ENCODE data around the gene PPM1A. TPM values are rescaled to one million over a fixed set of nuclear protein-coding genes. Genes with fewer than 3 reads are reported as not detected.

The PPM1A gene
- total and polyA plus RNA-seq, 7 experiments from 2014 or later: 15.7 to 71.4 (median 43.0) TPM

GRCh38 chr14:60206837-60207533 lies 42.0 kb upstream of the PPM1A start:
- no peak overlapping the region for H3K27ac ChIP-seq (ENCODE audit: low read depth, low read length)
- intact Hi-C loops (cut with micrococcal nuclease): no loop called here
- peak; percentile 54 for ATAC-seq
- no peaks in the 10 kb centered on the region for H3K9me3 ChIP-seq (ENCODE audit: control insufficient read depth in 2 of 3, low read length in 3 of 3)
- ChIA-PET POLR2A (no interaction called here), CTCF (no interaction called here)
- Mint-ChIP-seq H3K27me3 (peaks cover 17 to 37% (median 28%) of the 10 kb centered on the region in 5 donors), H3K4me1 (no peaks in the 10 kb centered on the region), H3K9me3 (peaks cover 0 to 3% (median 0%) of the 10 kb centered on the region in 11 donors), H3K27ac (no peak overlapping the region), H3K36me3 (no peaks in the 10 kb centered on the region), H3K4me3 (no peak overlapping the region)
- H3K36me3 ChIP-seq (ENCODE audit: control insufficient read depth in 2 of 3, insufficient read depth in 3 of 3, low read length in 3 of 3): no peaks in the 10 kb centered on the region
- no peaks in the 10 kb centered on the region for H3K4me1 ChIP-seq (ENCODE audit: control insufficient read depth in 2 of 2, insufficient read depth in 2 of 2, low read length in 2 of 2)
- no peak overlapping the region for H3K4me3 ChIP-seq (ENCODE audit: low read length)
- DNase-seq: no peak
- peaks cover 0 to 3% of the 10 kb centered on the region in 2 donors for H3K27me3 ChIP-seq (ENCODE audit: control insufficient read depth in 2 of 2, insufficient read depth in 2 of 2, low read length in 2 of 2)

GRCh38 chr14:60210703-60211102 lies 38.3 kb upstream of the PPM1A start:
- peaks cover 0 to 3% of the 10 kb centered on the region in 2 donors for H3K27me3 ChIP-seq (ENCODE audit: control insufficient read depth in 2 of 2, insufficient read depth in 2 of 2, low read length in 2 of 2)

GRCh38 chr14:60211153-60211552 lies 37.9 kb upstream of the PPM1A start:
- no peak overlapping the region for H3K4me3 Mint-ChIP-seq
- H3K27ac ChIP-seq (ENCODE audit: low read depth, low read length): no peak overlapping the region
- H3K36me3 Mint-ChIP-seq: no peaks in the 10 kb centered on the region
- H3K4me3 ChIP-seq (ENCODE audit: low read length): no peak overlapping the region
- intact Hi-C loops (cut with micrococcal nuclease): no loop called here
- H3K9me3 ChIP-seq (ENCODE audit: control insufficient read depth in 2 of 3, low read length in 3 of 3): no peaks in the 10 kb centered on the region
- H3K36me3 ChIP-seq (ENCODE audit: control insufficient read depth in 2 of 3, insufficient read depth in 3 of 3, low read length in 3 of 3): no peaks in the 10 kb centered on the region
- H3K9me3 Mint-ChIP-seq: peaks cover 0 to 3% (median 0%) of the 10 kb centered on the region in 11 donors
- no peak for DNase-seq
- H3K27me3 Mint-ChIP-seq: peaks cover 4 to 23% (median 14%) of the 10 kb centered on the region in 5 donors
- ChIA-PET CTCF (interaction anchor here (0.5 kb wide), 1 partner anchor 37 kb away, joined by 3 read pairs; no protein-coding TSS in a partner anchor), POLR2A (no interaction called here)
- no peaks in the 10 kb centered on the region for H3K27me3 ChIP-seq (ENCODE audit: control insufficient read depth in 2 of 2, insufficient read depth in 2 of 2, low read length in 2 of 2)
- no peak for ATAC-seq
- no peaks in the 10 kb centered on the region for H3K4me1 Mint-ChIP-seq
- H3K4me1 ChIP-seq (ENCODE audit: control insufficient read depth in 2 of 2, insufficient read depth in 2 of 2, low read length in 2 of 2): no peaks in the 10 kb centered on the region
- H3K27ac Mint-ChIP-seq: peak overlapping the region in 1 of 9 donors; percentile 13

More at GRCh38 chr14:60210703-60211102, 38.3 kb upstream of the PPM1A start:
- ChIA-PET POLR2A (no interaction called here), CTCF (interaction anchor here (0.5 kb wide), 1 partner anchor 37 kb away, joined by 3 read pairs; no protein-coding TSS in a partner anchor)
- no peak overlapping the region for H3K4me3 Mint-ChIP-seq
- Histone ChIP-seq H3K4me3 (ENCODE audit: low read length) (no peak overlapping the region), H3K9me3 (ENCODE audit: control insufficient read depth in 2 of 3, low read length in 3 of 3) (no peaks in the 10 kb centered on the region), H3K27ac (ENCODE audit: low read depth, low read length) (no peak overlapping the region), H3K4me1 (ENCODE audit: control insufficient read depth in 2 of 2, insufficient read depth in 2 of 2, low read length in 2 of 2) (no peaks in the 10 kb centered on the region), H3K36me3 (ENCODE audit: control insufficient read depth in 2 of 3, insufficient read depth in 3 of 3, low read length in 3 of 3) (no peaks in the 10 kb centered on the region)
- H3K9me3 Mint-ChIP-seq: peaks cover 0 to 3% (median 0%) of the 10 kb centered on the region in 11 donors
- H3K4me1 Mint-ChIP-seq: no peaks in the 10 kb centered on the region
- H3K27ac Mint-ChIP-seq: peak overlapping the region in 1 of 9 donors; percentile 13
- no peaks in the 10 kb centered on the region for H3K36me3 Mint-ChIP-seq
- DNase-seq: no peak
- no peak for ATAC-seq
- intact Hi-C loops (cut with micrococcal nuclease): no loop called here
- peaks cover 7 to 26% (median 16%) of the 10 kb centered on the region in 5 donors for H3K27me3 Mint-ChIP-seq

- Mint-ChIP-seq H3K4me1 (no peaks in the 10 kb centered on the region), H3K4me3 (no peak overlapping the region), H3K9me3 (peaks cover 0 to 3% (median 0%) of the 10 kb centered on the region in 11 donors), H3K27me3 (peaks cover 0 to 13% (median 8%) of the 10 kb centered on the region in 5 donors), H3K27ac (no peak overlapping the region), H3K36me3 (no peaks in the 10 kb centered on the region)
- ChIA-PET CTCF (no interaction called here), POLR2A (no interaction called here)
- Histone ChIP-seq H3K4me1 (ENCODE audit: control insufficient read depth in 2 of 2, insufficient read depth in 2 of 2, low read length in 2 of 2) (no peaks in the 10 kb centered on the region), H3K36me3 (ENCODE audit: control insufficient read depth in 2 of 3, insufficient read depth in 3 of 3, low read length in 3 of 3) (no peaks in the 10 kb centered on the region), H3K27me3 (ENCODE audit: control insufficient read depth in 2 of 2, insufficient read depth in 2 of 2, low read length in 2 of 2) (no peaks in the 10 kb centered on the region), H3K9me3 (ENCODE audit: control insufficient read depth in 2 of 3, low read length in 3 of 3) (no peaks in the 10 kb centered on the region), H3K4me3 (ENCODE audit: low read length) (no peak overlapping the region), H3K27ac (ENCODE audit: low read depth, low read length) (no peak overlapping the region)
- ATAC-seq (no peak), DNase-seq (no peak)
- intact Hi-C loops (cut with micrococcal nuclease): no loop called here
These were observed 36.3 kb upstream of the PPM1A start for GRCh38 chr14:60212503-60213371.

- no peak overlapping the region for H3K4me3 Mint-ChIP-seq
- peaks cover 0 to 3% (median 0%) of the 10 kb centered on the region in 11 donors for H3K9me3 Mint-ChIP-seq
- POLR2A ChIA-PET: no interaction called here
- intact Hi-C loops (cut with micrococcal nuclease): loop anchor here in 1 of 2 donors (1.0 kb wide), 1 partner anchor 18 kb away; no protein-coding TSS in a partner anchor
- no peaks in the 10 kb centered on the region for H3K36me3 Mint-ChIP-seq
- Histone ChIP-seq H3K27me3 (ENCODE audit: control insufficient read depth in 2 of 2, insufficient read depth in 2 of 2, low read length in 2 of 2) (no peaks in the 10 kb centered on the region), H3K27ac (ENCODE audit: low read depth, low read length) (no peak overlapping the region), H3K4me3 (ENCODE audit: low read length) (no peak overlapping the region), H3K4me1 (ENCODE audit: control insufficient read depth in 2 of 2, insufficient read depth in 2 of 2, low read length in 2 of 2) (no peaks in the 10 kb centered on the region), H3K36me3 (ENCODE audit: control insufficient read depth in 2 of 3, insufficient read depth in 3 of 3, low read length in 3 of 3) (no peaks in the 10 kb centered on the region), H3K9me3 (ENCODE audit: control insufficient read depth in 2 of 3, low read length in 3 of 3) (no peaks in the 10 kb centered on the region)
- CTCF ChIA-PET: no interaction called here
- H3K4me1 Mint-ChIP-seq: no peaks in the 10 kb centered on the region
- H3K27ac Mint-ChIP-seq: no peak overlapping the region
- H3K27me3 Mint-ChIP-seq: peaks cover 0 to 13% (median 8%) of the 10 kb centered on the region in 5 donors
- ATAC-seq: no peak
- DNase-seq: no peak
These were observed 35.0 kb upstream of the PPM1A start for GRCh38 chr14:60214003-60214402.

GRCh38 chr14:60214415-60215126 lies 34.5 kb upstream of the PPM1A start:
- Mint-ChIP-seq H3K9me3 (peaks cover 0 to 3% (median 0%) of the 10 kb centered on the region in 11 donors), H3K4me3 (no peak overlapping the region), H3K36me3 (no peaks in the 10 kb centered on the region), H3K27me3 (peaks cover 0 to 8% (median 4%) of the 10 kb centered on the region in 5 donors), H3K4me1 (no peaks in the 10 kb centered on the region), H3K27ac (no peak overlapping the region)
- DNase-seq (no peak), ATAC-seq (no peak)
- Histone ChIP-seq H3K27ac (ENCODE audit: low read depth, low read length) (no peak overlapping the region), H3K4me3 (ENCODE audit: low read length) (no peak overlapping the region), H3K4me1 (ENCODE audit: control insufficient read depth in 2 of 2, insufficient read depth in 2 of 2, low read length in 2 of 2) (no peaks in the 10 kb centered on the region), H3K36me3 (ENCODE audit: control insufficient read depth in 2 of 3, insufficient read depth in 3 of 3, low read length in 3 of 3) (no peaks in the 10 kb centered on the region), H3K9me3 (ENCODE audit: control insufficient read depth in 2 of 3, low read length in 3 of 3) (no peaks in the 10 kb centered on the region), H3K27me3 (ENCODE audit: control insufficient read depth in 2 of 2, insufficient read depth in 2 of 2, low read length in 2 of 2) (no peaks in the 10 kb centered on the region)
- POLR2A ChIA-PET: no interaction called here
- CTCF ChIA-PET: no interaction called here
- intact Hi-C loops (cut with micrococcal nuclease): loop anchor here in 1 of 2 donors (1.0 kb wide), 1 partner anchor 18 kb away; no protein-coding TSS in a partner anchor

All from naive thymus-derived CD4-positive, alpha-beta T cell (primary cell).